Thoracic aorta (tissue), 2 donors: ENCODE results near the gene GOLPH3. TPM values are rescaled to one million over a fixed set of nuclear protein-coding genes. Genes with fewer than 3 reads are reported as not detected.

ENCODE experiments used
- ATAC-seq: fragments of 150-250 bp; one replicate; pipeline ENCODE4 v1.8.0; 2017; ENCODE audit warnings: low read depth; ENCODE audit not compliant: insufficient number of reproducible peaks, low FRiP score
- DNase-seq: peaks from one replicate; pipeline ENCODE4 v3.0.0-alpha.2; 2020; ENCODE audit warnings: low spot score
- H3K27ac ChIP-seq, 2 donors: fragments of 200-600 bp; sonication (generic); 1 replicate in 1 of 2; 2 replicates in 1 of 2; pipeline ENCODE4 v1.5.1; 2016; ENCODE audit warnings: mild to moderate bottlenecking in 2 of 2, moderate library complexity in 2 of 2
- H3K27me3 ChIP-seq: fragments of 200-600 bp; sonication (generic); replicated peaks from 2 replicates; pipeline ENCODE4 v1.6.0; 2016; ENCODE audit warnings: mild to moderate bottlenecking; ENCODE audit not compliant: insufficient read depth
- H3K36me3 ChIP-seq: fragments of 200-600 bp; sonication (generic); one replicate; pipeline ENCODE4 v1.5.1; 2016
- H3K4me1 ChIP-seq, 2 donors: fragments of 200-600 bp; sonication (generic); 1 replicate in 1 of 2; 2 replicates in 1 of 2; pipeline versions ENCODE4 v1.5.1 to v1.6.0; 2016; ENCODE audit warnings: low read depth in 2 of 2, mild to moderate bottlenecking in 1 of 2; ENCODE audit not compliant: control insufficient read depth in 1 of 2
- H3K4me3 ChIP-seq: fragments of 200-600 bp; sonication (generic); 2 replicates; pipeline ENCODE4 v1.5.1; 2016; ENCODE audit warnings: mild to moderate bottlenecking
- H3K9me3 ChIP-seq: fragments of 200-600 bp; sonication (generic); 2 replicates; pipeline ENCODE4 v1.5.1; 2016
- CTCF ChIP-seq: fragments of 200-600 bp; sonication (generic); IDR thresholded peaks from one replicate; pipeline ENCODE4 v1.5.1; 2019; ENCODE audit warnings: antibody characterized with exemption
- total RNA-seq, 2 donors: library from RNA; depleted of rRNA; stranded (reverse); fragments of >200 nt; gene quantifications; one replicate each; pipeline versions ENCODE4 v1.1.0 to v1.2.3, GENCODE V29; 2016

GOLPH3 gene
- total RNA-seq, 2 donors from 2014 or later: 71.8 to 113 TPM

- Histone ChIP-seq H3K27ac (peak overlapping the region; percentile 23 to 41), H3K9me3 (no peaks in the 10 kb centered on the region), H3K4me3 (no peak overlapping the region), H3K27me3 (no peaks in the 10 kb centered on the region), H3K4me1 (peaks cover 0 to 40% of the 10 kb centered on the region in 2 donors), H3K36me3 (peaks cover 9% of the 10 kb centered on the region)
- ATAC-seq (no peak), DNase-seq (no peak)
- TF ChIP-seq CTCF: no peak
Observed at GRCh38 chr5:32099486-32100035, 74.6 kb downstream of the GOLPH3 start.

- TF ChIP-seq CTCF: no peak
- H3K9me3 ChIP-seq: no peaks in the 10 kb centered on the region
- peaks cover 0 to 40% of the 10 kb centered on the region in 2 donors for H3K4me1 ChIP-seq
- no peak for DNase-seq
- H3K27ac ChIP-seq: peak overlapping the region; percentile 23 to 41
- no peak for ATAC-seq
- H3K4me3 ChIP-seq: no peak overlapping the region
- H3K27me3 ChIP-seq: no peaks in the 10 kb centered on the region
- peaks cover 8% of the 10 kb centered on the region for H3K36me3 ChIP-seq
Observed at GRCh38 chr5:32098890-32099310, 75.2 kb downstream of the GOLPH3 start.

GRCh38 chr5:32098291-32098690 is 75.8 kb downstream of the GOLPH3 start:
- no peak for TF ChIP-seq CTCF
- peaks cover 2% of the 10 kb centered on the region for H3K36me3 ChIP-seq
- peak overlapping the region; percentile 23 to 41 for H3K27ac ChIP-seq
- peaks cover 0 to 40% of the 10 kb centered on the region in 2 donors for H3K4me1 ChIP-seq
- ATAC-seq (no peak), DNase-seq (no peak)
- no peaks in the 10 kb centered on the region for H3K27me3 ChIP-seq
- no peak overlapping the region for H3K4me3 ChIP-seq
- no peaks in the 10 kb centered on the region for H3K9me3 ChIP-seq

DNA sequence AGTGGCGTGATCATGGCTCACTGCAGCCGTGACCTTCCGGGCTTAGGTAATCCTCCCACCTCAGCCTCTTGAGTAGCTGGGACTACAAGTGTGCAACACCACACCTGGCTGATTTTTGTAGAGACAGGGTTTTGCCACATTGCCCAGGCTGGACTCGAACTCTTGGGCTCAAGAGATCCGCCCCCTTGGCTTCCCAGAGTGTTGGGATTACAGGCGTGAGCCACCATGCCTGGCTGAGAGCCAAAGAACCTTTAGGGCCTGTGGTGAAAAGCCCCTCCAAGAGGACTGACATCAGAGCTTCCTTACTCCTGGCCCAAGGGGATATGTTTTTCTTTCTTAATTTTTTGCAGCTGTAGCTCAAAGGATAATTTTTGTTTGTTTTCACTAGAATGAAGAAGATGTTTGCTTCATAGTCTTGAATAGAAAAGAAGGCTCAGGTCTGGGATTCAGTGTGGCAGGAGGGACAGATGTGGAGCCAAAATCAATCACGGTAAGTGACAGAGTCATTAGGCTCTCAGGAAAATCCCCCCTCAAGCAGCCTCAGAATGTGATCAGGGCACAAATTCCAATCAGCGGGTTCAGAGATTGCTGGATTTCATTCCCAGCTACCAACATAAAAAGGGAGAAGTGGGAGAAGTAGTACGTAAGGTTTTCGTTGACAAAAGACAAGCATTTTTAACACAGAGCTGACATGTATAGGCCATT is 77.1 kb downstream of the GOLPH3 start:
- ATAC-seq (no peak), DNase-seq (no peak)
- H3K4me3 ChIP-seq: no peak overlapping the region
- H3K36me3 ChIP-seq: peaks cover 2% of the 10 kb centered on the region
- H3K9me3 ChIP-seq: no peaks in the 10 kb centered on the region
- H3K27me3 ChIP-seq: no peaks in the 10 kb centered on the region
- peaks cover 0 to 40% of the 10 kb centered on the region in 2 donors for H3K4me1 ChIP-seq
- H3K27ac ChIP-seq: no peak overlapping the region
- TF ChIP-seq CTCF: no peak

DNA sequence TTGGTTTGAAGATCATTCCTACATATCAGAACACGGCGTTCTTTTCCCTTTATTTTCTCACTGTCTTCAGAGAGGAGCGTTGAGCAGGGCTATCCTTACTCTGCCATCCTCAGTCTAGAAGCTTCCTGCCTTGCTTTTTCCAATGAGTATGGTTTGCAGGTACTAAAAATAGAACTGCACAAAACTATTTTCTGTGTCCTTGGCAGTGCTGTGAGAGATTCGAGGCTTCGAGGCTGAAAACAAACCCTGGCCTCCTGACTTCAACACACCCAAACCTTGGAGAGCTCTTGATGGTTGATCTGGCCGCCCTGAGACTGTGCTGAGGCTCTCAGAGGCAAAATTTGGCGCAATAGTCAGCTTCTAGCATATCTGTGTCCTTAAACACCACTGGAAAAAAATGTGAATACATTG is 78.9 kb downstream of the GOLPH3 start:
- Histone ChIP-seq H3K4me1 (peaks cover 0 to 40% of the 10 kb centered on the region in 2 donors), H3K27ac (peak overlapping the region; percentile 7 to 47), H3K27me3 (no peaks in the 10 kb centered on the region), H3K9me3 (no peaks in the 10 kb centered on the region), H3K4me3 (no peak overlapping the region), H3K36me3 (peaks cover 1% of the 10 kb centered on the region)
- ATAC-seq (peak; percentile 29), DNase-seq (no peak)
- TF ChIP-seq CTCF: no peak
